ENCODE measurements around the gene LYPD3.
"Not testable (repeated sequence)": the region's sequence is repeated elsewhere in the genome, so short reads cannot be mapped to it uniquely, and the experiment has no call there.

Gene LYPD3

GRCh38 chr19:43461303-43461702 is 4.1 kb downstream of the LYPD3 start:
- no peak for DNase-seq (ENCODE audit: low spot score)

- no peak for DNase-seq (ENCODE audit: low spot score)
Measured at GRCh38 chr19:43460362-43461016, 4.9 kb downstream of the LYPD3 start.

DNA sequence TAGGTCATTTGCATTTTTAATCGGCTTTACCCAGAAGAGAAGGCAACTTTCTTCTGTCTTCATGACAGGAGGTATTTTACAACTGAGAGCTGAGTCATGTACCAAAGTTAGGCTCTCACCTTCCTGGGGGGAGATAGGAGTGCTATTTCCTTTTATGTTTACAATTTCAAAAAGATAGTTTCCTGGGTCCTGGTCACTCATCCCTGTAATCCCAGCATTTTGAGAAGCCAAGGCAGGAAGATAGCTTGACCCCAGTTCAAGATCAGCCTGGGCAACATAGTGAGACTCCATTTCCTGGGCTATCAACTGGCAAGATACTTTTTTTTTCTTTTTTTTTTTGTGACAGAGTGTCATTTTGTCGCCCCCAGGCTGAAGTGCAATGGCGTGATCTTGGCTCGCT is 7.6 kb downstream of the LYPD3 start:
- no peak for DNase-seq (ENCODE audit: low spot score)

DNA sequence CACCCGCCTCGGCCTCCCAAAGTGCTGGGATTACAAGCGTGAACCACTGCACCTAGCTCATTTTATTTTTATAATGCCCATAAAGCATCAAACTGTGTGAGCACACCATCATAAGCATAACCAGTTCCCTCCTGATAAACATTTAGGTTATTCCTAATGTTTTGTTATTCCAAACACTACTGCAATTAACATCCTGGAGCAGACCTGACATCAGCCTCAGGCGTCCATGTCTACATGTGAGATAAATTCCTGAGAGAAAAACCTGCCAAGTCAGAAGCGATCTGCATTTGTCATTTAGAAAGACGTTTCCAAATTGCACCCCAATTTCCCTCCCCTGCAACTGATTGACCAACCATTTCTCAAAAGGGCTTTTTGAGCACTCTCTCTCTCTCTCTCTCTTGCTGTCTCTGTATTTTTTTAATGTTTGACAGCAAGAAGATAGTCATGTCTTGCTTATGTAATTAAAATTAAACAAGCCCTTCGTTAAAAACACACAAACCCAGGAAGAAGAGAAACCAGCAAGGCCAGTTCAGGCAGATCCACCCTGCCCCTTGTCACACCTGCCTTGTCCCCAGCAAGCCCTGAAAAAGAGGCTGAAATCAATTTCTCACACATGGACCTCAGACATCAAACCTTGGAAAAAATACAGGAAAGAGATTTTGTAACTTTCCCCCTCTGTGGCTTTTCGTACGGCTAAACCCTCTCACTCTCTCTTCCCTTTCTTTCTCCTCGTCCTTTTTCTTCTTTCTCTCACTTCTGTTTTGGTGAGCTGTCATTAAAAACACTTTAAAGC is 9.9 kb downstream of the LYPD3 start:
- no peak for DNase-seq (ENCODE audit: low spot score)

GRCh38 chr19:43454031-43454430 is 11.4 kb downstream of the LYPD3 start:
- no peak for DNase-seq (ENCODE audit: low spot score)

- no peak for DNase-seq (ENCODE audit: low spot score)
Measured at GRCh38 chr19:43452582-43452981, 12.8 kb downstream of the LYPD3 start.

DNA sequence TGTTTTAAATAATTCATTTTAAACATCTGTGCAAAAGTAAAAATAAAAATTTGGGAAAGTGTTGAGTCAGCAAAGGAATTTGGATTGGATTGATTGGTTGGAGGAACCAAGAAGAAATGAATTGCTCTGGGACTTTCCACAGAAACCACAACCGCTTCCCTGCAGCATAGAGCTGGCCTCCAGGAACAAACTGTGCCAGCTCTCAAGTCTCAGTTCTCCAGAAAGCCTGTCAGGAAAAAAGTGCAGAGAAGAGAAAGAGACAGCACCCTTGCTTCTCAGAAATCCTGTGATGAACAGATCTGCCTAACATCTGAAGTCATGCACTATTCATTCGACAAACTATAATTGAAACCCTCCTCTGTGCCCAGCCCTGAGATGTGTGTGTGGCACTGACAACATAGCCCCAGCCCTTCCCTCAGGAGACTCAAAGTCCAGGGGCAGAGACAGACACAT is 14.8 kb downstream of the LYPD3 start:
- DNase-seq (ENCODE audit: low spot score) = no peak

DNA sequence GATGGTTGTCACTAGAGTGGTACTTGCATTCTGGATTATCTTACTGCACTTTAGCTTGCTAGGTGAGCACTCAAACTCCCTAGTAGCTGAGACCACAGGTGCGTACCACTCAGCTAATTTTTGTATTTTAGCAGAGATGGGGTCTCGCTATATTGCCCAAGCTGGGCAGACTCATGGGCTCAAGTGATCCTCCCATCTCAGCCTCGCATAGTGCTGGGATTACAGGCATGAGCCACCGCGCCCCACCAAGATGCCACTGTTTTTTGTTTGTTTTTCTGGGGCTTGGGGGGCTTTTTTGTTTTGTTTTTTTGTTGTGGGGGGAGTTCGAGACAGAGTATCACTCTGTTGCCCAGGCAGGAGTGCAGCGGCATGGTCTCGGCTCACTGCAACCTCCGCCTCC is 17.8 kb downstream of the LYPD3 start:
- DNase-seq (ENCODE audit: low spot score) = no peak

DNA sequence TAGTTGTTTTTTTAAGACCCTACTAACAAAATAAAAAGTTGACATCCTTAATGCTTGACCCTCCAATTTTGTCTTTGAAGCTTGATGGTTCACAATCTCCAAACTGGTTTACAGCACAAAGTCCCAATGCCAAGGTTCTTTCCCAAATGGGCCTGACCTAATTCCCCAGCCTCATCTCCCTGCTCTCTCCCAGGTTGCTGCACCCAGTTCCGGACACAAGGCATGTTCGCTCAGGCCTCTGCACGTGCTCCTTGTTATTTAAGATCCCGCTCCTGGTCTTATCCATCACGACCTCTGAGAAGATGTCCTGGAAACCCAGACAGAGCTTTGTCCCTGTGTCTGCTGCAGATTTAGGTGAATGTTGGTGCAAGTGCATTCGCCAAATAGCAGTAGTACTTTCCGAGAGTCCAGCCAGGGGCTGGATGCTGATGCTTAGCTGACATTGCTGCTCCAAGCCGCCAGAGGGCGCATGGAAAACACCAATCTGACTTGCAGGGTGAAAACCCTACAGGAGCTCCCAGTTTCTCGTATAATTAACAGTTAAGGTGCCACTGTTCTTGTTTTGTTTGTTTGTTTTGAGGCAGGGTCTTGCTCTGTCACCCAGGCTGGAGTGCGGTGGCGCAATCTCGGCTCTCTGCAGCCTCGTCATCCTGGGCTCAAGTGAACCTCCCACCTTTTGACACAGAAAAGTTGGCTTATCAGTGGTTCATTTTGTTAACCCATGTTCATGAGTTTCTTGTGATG is 18.5 kb downstream of the LYPD3 start:
- DNase-seq (ENCODE audit: low spot score) = peak; percentile 85

DNA sequence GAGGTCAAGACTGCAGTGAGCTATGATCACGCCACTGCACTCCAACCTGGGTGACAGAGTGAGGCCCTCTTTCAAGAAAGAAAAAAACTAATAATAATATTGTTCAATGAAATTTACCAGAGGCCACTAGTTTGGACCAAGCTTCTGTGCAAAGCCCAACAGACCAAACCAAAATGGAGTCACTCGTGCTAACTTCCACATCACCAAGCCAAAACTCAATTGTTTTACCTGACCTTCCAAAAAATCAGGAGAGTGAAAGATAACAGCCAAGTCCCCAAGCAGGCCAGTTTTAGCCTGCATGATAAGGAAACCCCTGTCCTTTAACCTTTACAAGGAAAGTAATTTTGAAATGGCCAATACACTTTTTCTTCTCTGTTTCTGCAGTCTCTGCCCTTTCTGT is 20.0 kb downstream of the LYPD3 start:
- DNase-seq (ENCODE audit: low spot score) = no peak

DNA sequence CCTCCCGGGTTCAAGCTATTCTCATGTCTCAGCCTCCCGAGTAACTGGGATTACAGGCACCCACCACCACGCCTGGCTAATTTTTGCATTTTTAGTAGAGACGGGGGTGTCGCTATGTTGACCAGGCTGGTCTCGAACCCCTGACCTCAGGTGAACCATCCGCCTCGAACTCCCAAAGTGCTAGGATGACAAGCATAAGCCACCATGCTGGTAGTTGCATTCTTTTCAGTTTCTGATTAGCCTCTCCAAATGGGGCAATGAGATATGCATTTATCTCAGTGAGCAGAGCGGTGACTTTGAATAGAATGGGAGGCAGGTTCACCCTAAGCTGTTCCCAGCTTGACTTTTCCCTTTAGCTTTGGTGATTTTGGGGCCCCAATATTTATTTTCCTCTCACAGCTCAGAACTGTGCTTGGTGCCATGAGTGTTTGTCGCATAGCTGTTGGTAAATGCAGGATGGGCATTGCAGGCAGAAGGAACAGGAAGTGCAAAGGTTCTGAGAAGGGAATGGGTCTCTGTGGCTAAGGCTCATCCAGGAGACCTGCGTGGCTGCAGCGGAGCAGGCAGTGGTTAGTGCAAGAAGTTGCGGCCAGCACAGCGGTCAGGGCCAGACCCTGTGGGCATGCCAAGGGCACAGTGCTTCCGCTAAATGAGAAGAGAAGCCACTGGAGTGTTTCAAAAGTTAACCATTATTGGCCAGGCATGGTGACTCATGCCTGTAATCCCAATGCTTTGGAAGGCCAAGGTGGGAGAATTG is 20.7 kb downstream of the LYPD3 start:
- DNase-seq (ENCODE audit: low spot score) = no peak

DNA sequence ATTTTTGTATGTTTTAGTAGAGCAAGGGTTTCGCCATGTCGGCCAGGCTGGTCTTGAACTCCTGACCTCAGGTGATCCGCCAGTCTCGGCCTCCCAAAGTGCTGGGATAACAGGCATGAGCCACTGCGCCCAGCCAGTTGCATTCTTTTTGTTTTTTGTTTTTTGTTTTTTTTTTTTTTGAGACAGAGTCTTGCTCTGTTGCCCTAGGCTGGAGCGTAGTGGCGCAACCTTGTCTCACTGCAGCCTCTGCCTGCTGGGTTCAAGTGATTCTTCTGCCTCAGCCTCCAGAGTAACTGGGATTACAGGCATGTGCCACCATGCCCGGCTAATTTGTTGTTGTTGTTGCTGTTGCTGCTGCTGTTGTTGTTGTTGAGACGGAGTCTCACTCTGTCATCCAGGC is 21.3 kb downstream of the LYPD3 start:
- DNase-seq (ENCODE audit: low spot score) = not testable (repeated sequence)

GRCh38 chr19:43441716-43442115 is 23.7 kb downstream of the LYPD3 start:
- no peak for DNase-seq (ENCODE audit: low spot score)

DNA sequence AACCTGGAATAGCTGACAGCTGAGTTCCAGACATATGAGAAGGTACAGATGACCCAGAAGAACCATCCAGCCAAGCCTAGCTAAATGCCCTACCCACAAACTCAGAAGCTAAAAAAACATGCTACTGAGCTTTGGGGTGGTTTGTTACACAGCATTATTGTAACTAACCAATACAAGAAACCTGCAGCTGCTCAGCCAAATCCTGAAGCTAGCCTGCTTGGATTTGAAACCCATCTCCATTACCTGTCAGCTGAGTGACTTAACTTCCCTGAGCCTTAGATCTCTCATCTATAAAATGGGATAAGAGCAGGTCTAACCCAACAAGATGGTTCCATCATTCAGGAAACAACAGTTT is 25.7 kb downstream of the LYPD3 start:
- no peak for DNase-seq (ENCODE audit: low spot score)

DNA sequence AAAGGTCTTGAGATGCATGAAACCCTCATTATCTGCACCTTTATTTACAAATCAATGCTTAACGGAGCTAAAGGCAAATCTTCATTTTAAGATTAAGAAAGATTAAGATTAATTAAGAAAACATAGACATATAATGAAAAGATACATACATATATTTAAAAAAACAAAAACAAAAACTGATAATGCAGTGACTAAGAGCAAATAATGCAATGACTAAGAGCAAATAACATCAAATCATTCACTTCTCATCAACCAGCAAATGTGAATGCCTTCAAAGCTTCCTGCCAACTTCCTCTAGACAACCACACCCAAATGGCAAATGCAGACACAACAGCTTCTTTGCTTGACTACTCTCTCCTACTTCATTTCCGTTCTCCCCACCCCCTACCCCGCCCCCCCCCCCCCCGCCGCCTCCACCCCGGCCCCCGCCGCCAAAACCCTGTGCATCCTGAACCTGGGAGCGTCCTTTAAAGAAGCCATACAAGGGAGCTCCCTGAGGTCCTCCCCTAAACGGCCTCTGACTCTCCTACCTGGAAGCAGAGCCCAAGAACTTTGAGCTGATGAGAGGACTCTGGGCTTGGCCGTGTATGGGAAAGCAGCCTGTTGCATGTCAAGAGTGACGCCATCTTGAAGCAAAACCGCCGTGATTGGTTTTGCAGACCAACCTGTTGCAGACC is 26.2 kb downstream of the LYPD3 start:
- no peak for DNase-seq (ENCODE audit: low spot score)

DNA sequence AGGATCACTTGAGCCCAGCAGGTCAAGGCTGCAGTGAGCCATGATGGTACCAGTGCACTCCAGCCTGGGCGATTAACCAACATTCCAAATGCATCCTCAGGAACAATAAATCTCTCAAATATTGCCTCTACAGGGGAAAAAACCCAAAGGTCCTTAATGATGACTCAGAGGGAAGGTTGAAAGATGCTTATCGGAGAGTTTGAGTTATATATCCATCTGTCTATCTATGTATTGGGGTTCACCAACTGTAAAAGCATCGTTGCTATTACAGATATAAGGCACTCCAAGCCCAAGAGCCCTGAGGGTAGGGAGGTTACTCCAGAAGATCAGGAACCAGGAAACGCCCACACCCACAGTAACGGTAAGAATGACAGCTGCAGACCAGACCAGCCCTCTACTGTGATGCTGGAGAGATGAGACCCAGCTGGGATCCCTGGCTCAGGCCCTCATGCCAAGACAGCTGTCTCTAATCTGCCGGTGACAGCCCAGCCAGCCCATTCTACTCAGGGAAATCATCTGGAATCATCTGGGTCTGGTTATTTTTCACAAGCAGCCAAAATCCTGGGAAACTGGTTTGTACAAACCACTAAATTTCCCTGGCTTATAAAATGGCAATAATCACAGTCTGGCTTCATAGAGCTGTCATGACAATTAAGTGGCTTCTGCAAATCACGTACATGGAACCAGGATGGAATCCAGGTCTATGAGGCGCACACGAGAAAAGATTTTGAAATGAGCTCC is 26.9 kb downstream of the LYPD3 start:
- DNase-seq (ENCODE audit: low spot score) = no peak

DNA sequence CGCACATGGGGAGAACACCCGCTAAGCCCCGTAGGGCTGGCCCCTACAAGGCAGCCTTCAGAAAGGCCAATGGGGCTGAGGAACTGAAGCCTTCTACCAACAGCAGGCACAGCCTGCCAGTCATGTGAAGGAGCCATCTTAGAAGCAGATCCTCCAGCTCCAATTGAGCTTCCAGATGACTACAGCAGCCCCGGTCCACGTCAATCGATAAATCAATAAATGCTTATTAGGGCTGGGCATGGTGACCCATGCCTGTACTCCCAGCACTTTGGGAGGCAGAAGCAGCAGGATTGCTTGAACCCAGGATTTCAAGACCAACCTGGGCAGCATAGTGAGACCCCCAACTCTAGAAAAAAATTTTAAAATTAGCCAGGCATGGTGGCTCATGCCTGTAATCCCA is 27.7 kb downstream of the LYPD3 start:
- DNase-seq (ENCODE audit: low spot score) = no peak

- not testable (repeated sequence) for DNase-seq (ENCODE audit: low spot score)
Measured at GRCh38 chr19:43437284-43437683, 28.1 kb downstream of the LYPD3 start.

DNA sequence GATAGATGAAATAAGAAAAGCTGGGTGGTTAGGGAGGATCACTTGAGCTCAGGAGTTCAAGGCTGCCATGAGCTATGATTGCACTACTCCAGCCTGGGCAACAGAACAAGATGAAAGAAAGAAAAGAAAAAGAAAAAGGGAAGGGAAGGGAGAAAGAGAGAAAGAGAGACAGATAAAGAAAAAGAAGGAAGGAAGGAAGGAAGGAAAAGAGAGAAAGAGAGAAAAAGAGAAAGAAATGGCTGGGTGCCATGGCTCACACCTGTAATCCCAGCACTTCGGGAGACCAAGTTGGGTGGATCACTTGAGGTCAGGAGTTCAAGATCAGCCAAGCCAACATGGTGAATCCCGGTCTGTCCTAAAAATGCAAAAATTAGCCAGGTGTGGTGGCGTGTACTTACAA is 29.6 kb downstream of the LYPD3 start:
- no peak for DNase-seq (ENCODE audit: low spot score)

DNA sequence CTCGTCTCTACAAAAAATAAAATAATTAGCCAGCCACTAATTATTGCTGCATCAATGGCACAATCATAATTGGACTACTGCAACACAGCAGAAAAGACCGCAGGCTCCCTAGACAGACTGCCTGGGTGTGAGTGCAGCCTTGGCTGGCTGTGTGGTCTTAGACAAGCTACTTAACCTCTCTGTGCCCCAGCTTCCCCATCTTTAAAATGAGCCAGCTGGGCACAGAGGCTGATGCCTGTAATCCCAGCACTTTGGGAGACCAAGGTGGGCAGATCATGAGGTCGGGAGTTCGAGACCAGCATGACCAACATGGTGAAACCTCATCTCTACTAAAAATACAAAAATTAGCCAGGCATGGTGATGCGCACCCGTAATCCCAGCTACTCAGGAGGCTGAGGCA is 31.7 kb downstream of the LYPD3 start:
- no peak for DNase-seq (ENCODE audit: low spot score)

- DNase-seq (ENCODE audit: low spot score) = no peak
Measured at GRCh38 chr19:43433358-43433673, 32.1 kb downstream of the LYPD3 start.
